CD14-positive monocyte (primary cell): ENCODE measurements around the gene CEP55. TPM values are rescaled to one million over a fixed set of nuclear protein-coding genes. Genes with fewer than 3 reads are reported as not detected.
A peak's percentile ranks its signal among the peaks of the same experiment; 100 is the strongest.

Source experiments
- DNase-seq, 3 donors: peaks; one replicate each; pipeline ENCODE4 v3.0.0-alpha.2; 2011 to 2022
- H2AFZ ChIP-seq: 2 replicates; pipeline ENCODE4 v1.6.0; 2012; ENCODE audit warnings: mild to moderate bottlenecking, low read depth, low read length, inconsistent platforms; ENCODE audit not compliant: insufficient read depth, poor library complexity, severe bottlenecking
- H3K27ac ChIP-seq, 2 donors: 1 replicate in 1 of 2; 2 replicates in 1 of 2; pipeline ENCODE4 v1.5.1; 2012 to 2013; ENCODE audit warnings: low read length in 2 of 2, control low read depth in 1 of 2, inconsistent platforms in 1 of 2, low read depth in 1 of 2, mild to moderate bottlenecking in 1 of 2
- H3K27me3 ChIP-seq, 2 donors: one replicate each; pipeline versions ENCODE4 v1.6.0 to v1.6.1; 2011 to 2013; ENCODE audit warnings: low read length in 2 of 2; ENCODE audit not compliant: control insufficient read depth in 2 of 2, insufficient read depth in 2 of 2
- H3K36me3 ChIP-seq, 2 donors: replicated peaks in 1 of 2; 1 replicate in 1 of 2; 2 replicates in 1 of 2; pipeline versions ENCODE4 v1.5.1 to v1.6.1; 2012 to 2013; ENCODE audit warnings: low read length in 2 of 2, control low read depth in 1 of 2, inconsistent platforms in 1 of 2, mild to moderate bottlenecking in 1 of 2; ENCODE audit not compliant: insufficient read depth in 2 of 2, control insufficient read depth in 1 of 2
- H3K4me1 ChIP-seq, 2 donors: 1 replicate in 1 of 2; 2 replicates in 1 of 2; pipeline versions ENCODE4 v1.5.1 to v1.6.1; 2012 to 2013; ENCODE audit warnings: low read length in 2 of 2, control low read depth in 1 of 2, inconsistent platforms in 1 of 2, mild to moderate bottlenecking in 1 of 2, moderate library complexity in 1 of 2; ENCODE audit not compliant: insufficient read depth in 2 of 2, control insufficient read depth in 1 of 2
- H3K4me2 ChIP-seq: replicated peaks from 2 replicates; pipeline ENCODE3; 2012; ENCODE audit warnings: low read length, moderate library complexity, mild to moderate bottlenecking; ENCODE audit not compliant: poor library complexity, severe bottlenecking; ENCODE audit errors: extremely low read depth
- H3K4me3 ChIP-seq, 3 experiments: fragments of 200-600 bp in 1 of 3; sonication (generic) in 1 of 3; replicated peaks in 1 of 3; 1 replicate in 2 of 3; 2 replicates in 1 of 3; pipeline ENCODE4 v1.5.1; 2011 to 2013; ENCODE audit warnings: low read length in 3 of 3, mild to moderate bottlenecking in 3 of 3, control low read depth in 2 of 3, low read depth in 2 of 3, inconsistent platforms in 1 of 3, moderate library complexity in 1 of 3
- H3K79me2 ChIP-seq: 2 replicates; pipeline ENCODE4 v1.6.0; 2012; ENCODE audit warnings: mild to moderate bottlenecking, control low read depth, inconsistent platforms, low read length, moderate library complexity; ENCODE audit not compliant: insufficient read depth
- H3K9ac ChIP-seq: 2 replicates; pipeline ENCODE4 v1.6.0; 2017; ENCODE audit warnings: low read length, mild to moderate bottlenecking; ENCODE audit not compliant: insufficient read depth, poor library complexity, severe bottlenecking
- H3K9me3 ChIP-seq, 2 donors: replicated peaks in 1 of 2; 1 replicate in 1 of 2; 2 replicates in 1 of 2; pipeline versions ENCODE4 v1.5.1 to v1.6.1; 2012 to 2013; ENCODE audit warnings: low read length in 2 of 2, control low read depth in 1 of 2; ENCODE audit not compliant: control insufficient read depth in 1 of 2, insufficient read depth in 1 of 2
- H4K20me1 ChIP-seq: 2 replicates; pipeline ENCODE4 v1.6.0; 2012; ENCODE audit warnings: mild to moderate bottlenecking, low read length, control low read depth, moderate library complexity; ENCODE audit not compliant: insufficient read depth
- H3K27ac Mint-ChIP-seq, 7 donors: one replicate each; pipeline ENCODE4 v1.8.0; 2020; ENCODE audit warnings: mild to moderate bottlenecking in 7 of 7, mixed read lengths in 7 of 7, moderate library complexity in 6 of 7, inconsistent platforms in 2 of 7
- H3K27me3 Mint-ChIP-seq, 3 donors: one replicate each; pipeline ENCODE4 v1.8.0; 2021 to 2022; ENCODE audit warnings: low read depth in 3 of 3, mild to moderate bottlenecking in 3 of 3, mixed read lengths in 3 of 3, moderate library complexity in 3 of 3, inconsistent platforms in 1 of 3
- H3K36me3 Mint-ChIP-seq, 2 donors: one replicate each; pipeline ENCODE4 v1.8.0; 2020; ENCODE audit warnings: mixed read lengths in 2 of 2, inconsistent platforms in 1 of 2, mild to moderate bottlenecking in 1 of 2
- H3K4me1 Mint-ChIP-seq: one replicate; pipeline ENCODE4 v1.8.0; 2020; ENCODE audit warnings: mild to moderate bottlenecking, mixed read lengths
- H3K4me3 Mint-ChIP-seq, 2 donors: one replicate each; pipeline ENCODE4 v1.8.0; 2020; ENCODE audit warnings: mild to moderate bottlenecking in 2 of 2, mixed read lengths in 2 of 2, moderate library complexity in 1 of 2
- H3K9me3 Mint-ChIP-seq, 7 donors: one replicate each; pipeline ENCODE4 v1.8.0; 2020 to 2022; ENCODE audit warnings: mixed read lengths in 7 of 7, mild to moderate bottlenecking in 6 of 7, moderate library complexity in 6 of 7, inconsistent platforms in 2 of 7
- CTCF ChIP-seq: fragments of 200-600 bp; IDR thresholded peaks from one replicate; pipeline ENCODE4 v1.8.0; 2022; ENCODE audit warnings: antibody characterized with exemption, mild to moderate bottlenecking
- WGBS: methylation state at CpG from one replicate; pipeline ENCODE4 v1.1.5; 2013; ENCODE audit warnings: missing lambda C conversion rate; ENCODE audit not compliant: insufficient coverage; 5-methylcytosine and 5-hydroxymethylcytosine counted together
- intact Hi-C, 2 donors: fragments of 100-400 bp; cut with micrococcal nuclease; formaldehyde crosslinking; loops; one replicate each; pipeline versions ENCODE4 v1.15.0 to v1.15.1; 2023
- polyA plus RNA-seq, 3 donors: library from polyadenylated mRNA; depleted of rRNA in 1 of 3; unstranded in 2 of 3; stranded (reverse) in 1 of 3; fragments of 300-500 nt in 2 of 3; fragments of >200 nt in 1 of 3; fragmentation: Illumina TruSeq in 2 of 3; gene quantifications; 1 replicate in 2 of 3; 2 replicates in 1 of 3; pipeline ENCODE4 v1.2.3, GENCODE V29; 2012 to 2021

Gene CEP55
- polyA plus RNA-seq, 3 donors: 0.05 to 0.26 TPM; not detected in 1

GRCh38 chr10:93572606-93573005 lies 76.2 kb downstream of the CEP55 start:
- Histone ChIP-seq H3K36me3 (no peaks in the 10 kb centered on the region), H4K20me1 (no peaks in the 10 kb centered on the region), H3K27ac (peak overlapping the region; percentile 14 to 20), H2AFZ (no peak overlapping the region), H3K9ac (no peak overlapping the region), H3K27me3 (peaks cover 15 to 27% of the 10 kb centered on the region in 2 donors), H3K4me2 (peak overlapping the region; percentile 70), H3K9me3 (peaks cover 0 to 3% of the 10 kb centered on the region in 2 donors), H3K4me3 (peak overlapping the region in 1 of 3 experiments; percentile 61), H3K79me2 (no peaks in the 10 kb centered on the region), H3K4me1 (peaks cover 34 to 50% of the 10 kb centered on the region in 2 donors)
- Mint-ChIP-seq H3K36me3 (peaks cover 9 to 13% of the 10 kb centered on the region in 2 donors), H3K27me3 (peaks cover 27 to 42% (median 31%) of the 10 kb centered on the region in 3 donors), H3K4me3 (peak overlapping the region; percentile 54 to 84), H3K4me1 (peaks cover 41% of the 10 kb centered on the region), H3K9me3 (peaks cover 0 to 10% (median 4%) of the 10 kb centered on the region in 7 donors), H3K27ac (peak overlapping the region in 4 of 7 donors; percentile 33 to 85 (median 79))
- DNase-seq: no peak
- intact Hi-C loops: no loop called here
- no peak for TF ChIP-seq CTCF
- 29% methylated on average over 1 of the region's 2 CpGs for WGBS

- Mint-ChIP-seq H3K4me3 (peak overlapping the region; percentile 54 to 84), H3K36me3 (peaks cover 10% of the 10 kb centered on the region in 2 donors), H3K9me3 (peaks cover 0 to 5% (median 0%) of the 10 kb centered on the region in 7 donors), H3K27me3 (peaks cover 20 to 36% (median 25%) of the 10 kb centered on the region in 3 donors), H3K27ac (peak overlapping the region in 6 of 7 donors; percentile 51 to 85 (median 78)), H3K4me1 (peaks cover 35% of the 10 kb centered on the region)
- Histone ChIP-seq H3K4me2 (peak overlapping the region; percentile 70), H3K4me3 (peak overlapping the region in 1 of 3 experiments; percentile 61), H3K27me3 (peaks cover 10 to 20% of the 10 kb centered on the region in 2 donors), H4K20me1 (no peaks in the 10 kb centered on the region), H3K36me3 (no peaks in the 10 kb centered on the region), H2AFZ (no peak overlapping the region), H3K4me1 (peaks cover 27 to 43% of the 10 kb centered on the region in 2 donors), H3K79me2 (no peaks in the 10 kb centered on the region), H3K9me3 (peaks cover 0 to under 1% of the 10 kb centered on the region in 2 donors), H3K27ac (peak overlapping the region; percentile 14 to 20), H3K9ac (no peak overlapping the region)
- DNase-seq: peak; percentile 28 to 59 (median 44)
- no CpG with 5 or more reads among the region's 10 CpGs for WGBS
- no peak for TF ChIP-seq CTCF
- intact Hi-C loops: no loop called here
Observed at GRCh38 chr10:93573051-93573909, 76.9 kb downstream of the CEP55 start.
